Occipital lobe (tissue), 2 donors: Measurements from ENCODE around the gene BEAN1. TPM values are rescaled to one million over a fixed set of nuclear protein-coding genes. Genes with fewer than 3 reads are reported as not detected.
A peak's percentile ranks its signal among the peaks of the same experiment; 100 is the strongest.
"Not testable (repeated sequence)": the region's sequence is repeated elsewhere in the genome, so short reads cannot be mapped to it uniquely, and the experiment has no call there.

Experiments used
- DNase-seq: peaks from one replicate; lab custom pipeline; 2025; lab: John Stamatoyannopoulos, UW
- total RNA-seq: library from RNA; depleted of rRNA; stranded (reverse); fragments of >200 nt; gene quantifications from one replicate; pipeline ENCODE4 v1.2.3, GENCODE V29; 2014

BEAN1 gene
- total RNA-seq, 1 donor from 2014 or later = 4.1 TPM

GRCh38 chr16:66484453-66485213 lies 57.5 kb downstream of the BEAN1 start:
- no peak for DNase-seq

DNA sequence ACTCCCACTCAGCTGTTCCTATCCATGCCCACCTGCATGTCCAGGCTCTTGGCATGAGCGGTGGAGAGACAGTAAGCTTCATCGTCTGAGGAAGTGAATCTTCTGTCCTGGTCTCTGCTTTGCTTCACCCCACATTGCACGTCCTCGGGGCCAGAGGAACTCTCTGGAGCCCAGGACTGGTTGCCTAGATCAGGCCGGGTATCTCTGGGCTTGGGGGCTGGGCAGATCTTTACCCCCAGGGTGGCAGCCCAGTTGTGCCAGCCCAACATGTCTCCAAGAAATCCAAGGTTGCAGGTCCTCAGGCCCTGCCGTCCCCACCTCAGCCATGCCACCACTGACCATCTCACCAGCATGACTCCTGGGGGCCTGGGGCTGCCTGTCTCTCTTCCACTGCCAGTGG lies 58.3 kb downstream of the BEAN1 start:
- DNase-seq = no peak

- DNase-seq = no peak
Measured at GRCh38 chr16:66486199-66486772, 59.2 kb downstream of the BEAN1 start.

- peak; percentile 16 for DNase-seq
Measured at GRCh38 chr16:66486773-66487579, 59.9 kb downstream of the BEAN1 start.

DNA sequence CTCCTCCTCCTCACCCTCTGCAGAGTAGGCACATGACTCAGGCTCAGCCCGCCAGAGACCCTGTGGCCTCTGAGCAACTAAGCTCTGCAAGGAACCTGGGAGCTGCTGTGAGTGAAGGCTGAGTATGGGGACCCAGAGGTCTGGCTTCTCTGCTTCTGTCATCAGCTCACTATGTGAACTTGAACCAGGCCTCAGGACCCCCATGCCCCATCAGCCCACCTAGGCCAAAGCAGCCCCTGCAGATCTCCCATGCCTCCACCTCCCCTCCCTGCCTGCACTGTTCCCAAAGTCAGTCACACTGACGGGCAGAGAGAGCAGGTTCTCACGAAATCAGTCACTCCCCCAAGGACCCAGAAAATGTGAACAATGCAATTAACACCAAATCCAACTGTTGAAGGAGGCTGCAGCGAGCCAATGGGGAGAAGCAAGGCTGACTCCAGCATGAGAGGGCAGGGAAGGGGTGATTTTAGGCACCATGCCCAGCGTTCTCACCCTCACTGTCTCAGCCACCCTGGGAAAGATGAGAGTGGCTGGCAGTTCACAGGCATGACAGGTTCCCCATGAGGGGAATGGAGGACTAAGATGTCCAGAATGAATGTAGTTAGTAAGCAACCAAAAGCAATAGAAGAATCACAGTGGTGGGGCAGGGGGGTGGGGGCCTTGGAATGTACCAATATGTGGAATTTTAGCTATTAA lies 60.6 kb downstream of the BEAN1 start:
- no peak for DNase-seq

- no peak for DNase-seq
Measured at GRCh38 chr16:66488505-66488904, 61.4 kb downstream of the BEAN1 start.

DNA sequence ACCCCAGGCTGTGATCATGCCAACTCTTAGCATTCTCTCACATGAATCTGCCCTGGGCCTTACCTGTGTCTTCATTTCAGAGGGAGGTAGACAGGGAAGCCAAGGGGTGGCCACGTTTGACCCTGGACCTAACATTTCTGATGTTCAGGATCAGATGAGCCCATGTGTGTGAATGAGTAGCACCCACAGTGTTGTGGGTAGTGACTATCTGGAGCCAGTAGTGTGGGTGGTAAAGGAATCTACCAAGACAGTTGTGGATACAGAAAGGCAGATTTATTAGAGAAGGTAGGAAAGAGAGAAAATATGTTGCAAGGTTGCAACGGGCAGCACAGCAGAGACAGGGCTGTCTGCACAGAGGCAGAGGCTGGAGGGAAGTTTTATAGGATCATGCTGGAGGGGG lies 62.3 kb downstream of the BEAN1 start:
- no peak for DNase-seq

DNA sequence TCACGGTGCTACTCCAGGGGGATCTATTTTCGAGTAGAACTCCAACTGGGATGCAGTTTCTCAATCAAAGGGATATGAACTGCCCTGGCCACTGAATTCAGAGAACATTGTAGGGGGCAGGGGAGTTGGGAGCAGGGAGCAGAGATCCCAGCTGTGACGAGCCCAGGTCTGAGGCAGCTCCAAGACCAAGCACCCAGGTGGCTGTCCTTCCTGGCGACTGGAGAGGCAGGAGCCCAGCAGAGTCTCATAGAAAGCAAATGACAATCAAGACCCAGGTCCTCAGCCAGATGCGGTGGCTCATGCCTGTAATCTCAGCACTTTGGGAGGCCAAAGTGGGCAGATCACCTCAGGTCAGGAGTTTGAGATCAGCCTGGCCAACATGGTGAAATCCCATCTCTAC lies 62.7 kb downstream of the BEAN1 start:
- no peak for DNase-seq

DNA sequence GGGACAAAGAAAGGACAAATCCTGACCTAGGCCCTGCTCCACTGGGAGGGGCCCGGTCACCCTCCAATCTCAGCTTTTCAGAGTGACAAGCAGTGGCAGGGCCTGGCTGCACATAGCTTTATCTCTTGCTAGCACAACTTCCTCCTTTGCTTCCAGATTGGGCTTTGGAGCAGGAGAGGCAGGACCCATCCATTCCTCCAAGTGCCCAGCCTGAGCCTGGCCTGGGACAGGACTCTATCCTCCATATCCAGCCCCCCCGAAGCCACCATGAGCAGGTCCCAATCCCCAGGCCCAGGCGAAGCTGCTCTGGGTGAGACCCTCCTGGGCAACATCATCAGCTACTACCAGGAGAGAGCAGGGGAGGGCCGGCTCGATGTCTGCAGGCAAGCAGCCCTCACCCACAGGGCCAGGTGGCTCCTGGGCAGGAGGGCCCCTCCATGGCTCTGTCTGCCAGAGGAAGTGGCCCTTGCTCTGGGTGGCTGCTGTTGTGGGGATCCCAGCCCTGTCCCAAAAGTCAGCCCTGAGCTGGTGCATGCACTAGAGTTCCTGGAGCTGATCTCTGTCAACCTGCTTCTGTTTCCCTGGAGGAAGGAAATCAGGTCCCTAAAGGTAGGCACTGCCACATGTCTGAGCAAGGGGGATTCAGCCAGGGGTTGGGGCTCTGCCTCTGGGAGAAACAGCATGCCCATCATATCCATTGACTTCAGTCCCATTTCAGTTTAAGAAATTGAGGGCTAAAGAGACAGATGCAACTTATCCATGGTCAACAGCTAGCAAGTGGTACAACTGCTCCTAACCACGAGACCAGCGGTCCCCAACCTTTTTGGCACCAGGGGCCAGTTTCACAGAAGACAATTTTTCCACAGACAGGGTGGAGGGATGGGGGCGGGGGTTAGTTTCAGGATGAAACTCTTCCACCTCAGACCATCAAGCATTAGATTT lies 64.0 kb downstream of the BEAN1 start:
- no peak for DNase-seq

DNA sequence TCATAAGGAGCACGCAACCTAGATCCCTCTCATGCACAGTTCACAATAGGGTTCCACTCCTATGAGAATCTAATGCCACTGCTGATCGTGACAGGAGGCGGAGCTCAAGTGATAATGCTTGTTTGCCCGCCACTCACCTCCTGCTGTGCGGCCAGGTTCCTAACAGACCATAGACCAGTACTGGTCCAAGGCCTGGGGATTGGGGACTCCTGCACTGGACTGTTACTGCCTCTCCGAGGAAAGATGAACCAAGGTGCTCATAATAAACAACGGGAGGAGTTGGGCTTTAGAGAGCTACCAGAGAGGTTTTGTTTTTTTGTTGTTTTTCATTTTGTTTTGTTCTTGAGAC lies 64.6 kb downstream of the BEAN1 start:
- DNase-seq = no peak

DNA sequence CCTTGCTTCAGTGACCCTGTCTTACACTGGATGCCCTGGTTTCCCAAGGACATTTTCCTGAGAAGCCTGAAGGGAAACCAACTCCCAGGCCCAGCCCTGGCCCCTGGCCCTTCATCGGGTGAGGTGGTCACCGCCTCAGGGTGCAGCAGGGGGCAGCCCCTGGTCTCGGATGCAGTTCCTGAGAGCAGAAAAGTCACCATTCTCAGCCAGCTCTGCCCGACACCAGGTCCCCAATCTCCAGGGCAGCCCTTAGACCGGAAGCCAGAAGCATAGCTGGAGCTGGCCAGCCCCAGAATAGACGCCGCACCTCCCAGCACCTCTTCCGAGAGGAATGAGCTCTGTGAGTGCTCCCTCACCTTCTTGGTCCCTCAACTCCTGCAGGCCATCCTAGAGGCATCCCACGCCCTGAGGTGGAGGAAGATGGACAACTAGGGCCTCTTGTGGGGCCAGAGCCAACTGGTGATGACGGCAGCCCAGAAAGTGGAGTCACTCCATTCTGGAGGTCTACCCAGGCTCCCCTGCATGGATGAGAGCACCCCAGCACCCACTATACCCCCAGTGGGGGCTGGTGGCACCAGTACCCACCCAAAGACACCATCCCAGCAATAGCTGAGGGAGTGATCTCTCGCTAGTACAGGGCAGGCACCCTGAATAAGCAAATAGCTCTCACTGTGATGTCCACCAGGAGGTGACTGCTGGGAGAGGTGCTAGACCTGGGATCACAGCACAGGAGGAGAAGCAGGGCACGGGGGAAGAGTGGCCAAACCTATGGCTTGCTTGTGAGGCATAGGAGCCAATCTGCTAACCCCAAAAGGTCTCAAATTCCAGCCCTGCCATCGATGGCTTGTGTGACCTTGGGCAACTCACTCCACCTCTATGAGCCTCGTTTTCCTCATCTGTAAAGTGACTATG lies 66.7 kb downstream of the BEAN1 start:
- DNase-seq = no peak

DNA sequence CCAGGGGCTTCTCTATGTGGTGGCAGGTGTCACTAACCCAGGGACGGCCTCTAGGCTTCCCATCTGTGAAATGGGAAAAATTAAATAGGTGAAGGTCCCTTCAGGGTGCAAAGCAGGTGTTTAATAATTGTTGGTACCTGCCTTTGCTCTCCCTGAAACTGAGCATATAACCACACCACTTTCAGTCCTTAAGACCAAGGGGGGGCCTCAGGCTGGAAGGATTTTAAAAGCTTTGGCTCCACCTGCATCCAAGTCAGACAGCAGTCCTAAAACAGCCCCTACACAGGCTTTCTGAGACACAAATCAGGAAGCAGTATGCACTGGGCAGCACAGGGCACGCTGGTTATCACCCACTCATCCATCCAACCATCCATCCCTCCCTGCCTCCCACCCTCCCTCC lies 67.8 kb downstream of the BEAN1 start:
- no peak for DNase-seq

- no peak for DNase-seq
Measured at GRCh38 chr16:66495440-66495839, 68.3 kb downstream of the BEAN1 start.

GRCh38 chr16:66496226-66496625 lies 69.1 kb downstream of the BEAN1 start:
- not testable (repeated sequence) for DNase-seq

DNA sequence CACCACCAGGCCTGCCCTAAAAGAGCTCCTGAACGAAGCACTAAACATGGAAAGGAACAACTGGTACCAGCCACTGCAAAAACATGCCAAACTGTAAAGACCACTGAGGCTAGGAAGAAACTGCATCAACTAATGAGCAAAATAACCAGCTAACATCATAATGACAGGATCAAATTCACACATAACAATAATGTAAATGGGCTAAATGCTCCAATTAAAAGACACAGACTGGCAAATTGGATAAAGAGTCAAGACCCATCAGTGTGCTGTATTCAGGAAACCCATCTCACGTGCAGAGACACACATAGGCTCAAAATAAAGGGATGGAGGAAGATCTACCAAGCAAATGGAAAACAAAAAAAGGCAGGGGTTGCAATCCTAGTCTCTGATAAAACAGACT lies 70.8 kb downstream of the BEAN1 start:
- DNase-seq = not testable (repeated sequence)

DNA sequence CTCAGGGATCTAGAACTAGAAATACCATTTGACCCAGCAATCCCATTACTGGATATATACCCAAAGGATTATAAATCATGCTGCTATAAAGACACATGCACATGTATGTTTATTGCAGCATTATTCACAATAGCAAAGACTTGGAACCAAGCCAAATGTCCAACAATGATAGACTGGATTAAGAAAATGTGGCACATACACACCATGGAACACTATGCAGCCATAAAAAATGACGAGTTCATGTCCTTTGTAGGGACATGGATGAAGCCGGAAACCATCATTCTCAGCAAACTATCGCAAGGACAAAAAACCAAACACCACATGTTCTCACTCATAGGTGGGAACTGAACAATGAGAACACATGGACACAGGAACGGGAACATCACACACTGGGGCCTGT lies 74.5 kb downstream of the BEAN1 start:
- DNase-seq = not testable (repeated sequence)

DNA sequence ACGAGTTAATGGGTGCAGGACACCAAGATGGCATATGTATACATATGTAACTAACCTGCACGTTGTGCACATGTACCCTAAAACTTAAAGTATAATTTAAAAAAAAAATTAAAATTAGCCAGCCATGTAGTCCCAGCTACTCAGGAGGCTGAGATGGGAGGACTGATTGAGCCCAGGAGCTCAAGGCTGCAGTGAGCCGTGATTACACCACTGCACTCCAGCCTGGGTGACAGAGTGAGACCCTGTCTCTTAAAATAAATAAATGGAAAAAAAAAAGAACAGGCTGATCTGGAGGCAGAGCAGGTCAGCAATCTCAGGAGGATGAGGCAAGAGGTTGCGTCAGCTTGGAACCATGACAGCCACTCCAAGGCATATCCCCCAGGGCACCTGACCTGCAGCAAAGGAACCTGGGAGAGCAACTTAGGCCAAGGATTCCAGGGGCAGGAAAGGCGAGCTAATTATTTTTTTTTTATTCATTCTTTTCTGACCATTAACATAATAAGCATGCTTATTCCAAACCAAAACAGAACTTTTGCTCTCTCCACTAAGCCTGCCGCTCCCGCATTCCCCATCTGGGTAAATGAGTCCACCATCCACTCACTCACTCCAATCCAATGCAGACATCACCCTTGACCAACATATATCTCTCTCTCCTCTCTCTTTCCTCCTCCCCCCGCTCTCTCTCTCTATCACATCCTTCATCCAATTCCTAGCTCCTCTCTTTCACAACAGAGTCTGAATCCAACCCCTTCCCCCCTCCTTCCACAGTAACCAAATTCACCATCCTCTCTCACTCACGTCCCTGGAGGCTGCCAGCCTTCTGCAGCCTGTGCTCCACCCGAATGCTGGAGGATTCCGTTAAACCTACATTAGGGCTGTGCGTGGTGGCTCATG lies 75.2 kb downstream of the BEAN1 start:
- DNase-seq = no peak

- peak; percentile 19 for DNase-seq
Measured at GRCh38 chr16:66503030-66503429, 75.9 kb downstream of the BEAN1 start.

DNA sequence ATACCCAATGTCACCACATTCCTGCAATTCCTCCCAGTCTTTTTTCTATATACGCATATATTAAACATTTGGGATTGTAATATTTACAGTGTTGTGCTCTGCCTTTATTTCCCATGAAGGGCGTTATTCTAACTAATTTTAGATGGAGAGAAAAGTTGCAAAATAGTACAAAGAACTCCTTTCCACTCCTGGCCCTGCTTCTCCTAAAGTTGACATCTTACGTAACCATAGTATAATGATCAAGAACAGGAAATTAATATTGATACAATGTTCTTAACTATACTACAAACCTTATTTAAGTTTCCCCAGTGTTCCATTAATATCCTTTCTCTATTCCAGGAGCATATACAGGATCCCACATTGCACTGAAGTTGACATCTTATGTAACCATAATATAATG lies 76.5 kb downstream of the BEAN1 start:
- no peak for DNase-seq
